ENCODE data around the gene SLC2A3.
A peak's percentile ranks its signal among the peaks of the same experiment; 100 is the strongest.
"Not testable (repeated sequence)": the region's sequence is repeated elsewhere in the genome, so short reads cannot be mapped to it uniquely, and the experiment has no call there.

SLC2A3 gene

GRCh38 chr12:7892186-7892980 lies 43.6 kb downstream of the SLC2A3 start:
- TF ChIP-seq CTCF (IDR thresholded peaks at IDR 0.05; ENCODE audit: low read length, missing control alignments) = no peak
- H3K4me3 ChIP-seq (replicated peaks; ENCODE audit: low read depth, low read length) = no peak overlapping the region
- DNase-seq (ENCODE audit: low read depth) = no peak

- DNase-seq (ENCODE audit: low read depth) = no peak
- no peak for TF ChIP-seq CTCF (IDR thresholded peaks at IDR 0.05; ENCODE audit: low read length, missing control alignments)
- H3K4me3 ChIP-seq (replicated peaks; ENCODE audit: low read depth, low read length) = no peak overlapping the region
Measured at GRCh38 chr12:7884689-7885088, 51.3 kb downstream of the SLC2A3 start.

- not testable (repeated sequence) for DNase-seq (ENCODE audit: low read depth)
Measured at GRCh38 chr12:7881736-7882120, 54.3 kb downstream of the SLC2A3 start.

GRCh38 chr12:7880952-7881735 lies 54.8 kb downstream of the SLC2A3 start:
- not testable (repeated sequence) for DNase-seq (ENCODE audit: low read depth); H3K4me3 ChIP-seq (replicated peaks; ENCODE audit: low read depth, low read length)

More at GRCh38 chr12:7881736-7882120, 54.3 kb downstream of the SLC2A3 start:
- H3K4me3 ChIP-seq (replicated peaks; ENCODE audit: low read depth, low read length) = not testable (repeated sequence)

- H3K4me3 ChIP-seq (replicated peaks; ENCODE audit: low read depth, low read length) = no peak overlapping the region
- no peak for TF ChIP-seq CTCF (IDR thresholded peaks at IDR 0.05; ENCODE audit: low read length, missing control alignments)
- DNase-seq (ENCODE audit: low read depth) = no peak
Measured at GRCh38 chr12:7879246-7879645, 56.7 kb downstream of the SLC2A3 start.

GRCh38 chr12:7877420-7877819 lies 58.6 kb downstream of the SLC2A3 start:
- no peak for DNase-seq (ENCODE audit: low read depth)
- TF ChIP-seq CTCF (IDR thresholded peaks at IDR 0.05; ENCODE audit: low read length, missing control alignments) = no peak
- H3K4me3 ChIP-seq (replicated peaks; ENCODE audit: low read depth, low read length) = no peak overlapping the region

- H3K4me3 ChIP-seq (replicated peaks; ENCODE audit: low read depth, low read length) = peak within 1 kb of the TSS; percentile 41
- TF ChIP-seq CTCF (IDR thresholded peaks at IDR 0.05; ENCODE audit: low read length, missing control alignments) = no peak
- no peak for DNase-seq (ENCODE audit: low read depth)
Measured at GRCh38 chr12:7872566-7873319, 63.2 kb downstream of the SLC2A3 start, which contains the start of gene SLC2A14. SLC2A14 (minus strand) TSS chr12:7872915; CDS start chr12:7869880, 3,035 bp downstream.
